GM12878 (cell line): Measurements from ENCODE around the gene NFASC.

Experiments used
- CBX5 ChIP-seq: sonication (generic); IDR thresholded peaks from 2 replicates; pipeline ENCODE4 v1.6.1; 2016; ENCODE audit warnings: low read depth, moderate library complexity, mild to moderate bottlenecking, inconsistent platforms
- PAX5 ChIP-seq: IDR thresholded peaks from 2 replicates; pipeline ENCODE4 v1.6.1; 2011; ENCODE audit warnings: low read depth, low read length, borderline replicate concordance
- RB1 ChIP-seq: fragments of 450-650 bp; formaldehyde crosslinking; IDR thresholded peaks from 2 replicates; pipeline ENCODE4 v1.6.1; 2017; ENCODE audit warnings: mild to moderate bottlenecking, borderline replicate concordance
- TF ChIP-seq, protein P1 (sequence below): fragments of 450-650 bp; IDR thresholded peaks from 2 replicates; pipeline ENCODE4 v1.6.1; 2018; ENCODE audit warnings: borderline replicate concordance, mild to moderate bottlenecking; ENCODE audit not compliant: partially characterized antibody
- TF ChIP-seq, protein P2 (sequence below), 3 experiments: IDR thresholded peaks in 2 of 3; conservative IDR thresholded peaks in 1 of 3; 2 replicates each; pipeline ENCODE4 v1.5.1; 2011; ENCODE audit warnings: low read depth in 3 of 3, low read length in 3 of 3, mild to moderate bottlenecking in 3 of 3, control low read depth in 2 of 3, moderate library complexity in 2 of 3, inconsistent platforms in 1 of 3, mixed read lengths in 1 of 3; ENCODE audit not compliant: control insufficient read depth in 2 of 3, insufficient read depth in 1 of 3; ENCODE audit errors: extremely low read depth in 1 of 3

DNA sequence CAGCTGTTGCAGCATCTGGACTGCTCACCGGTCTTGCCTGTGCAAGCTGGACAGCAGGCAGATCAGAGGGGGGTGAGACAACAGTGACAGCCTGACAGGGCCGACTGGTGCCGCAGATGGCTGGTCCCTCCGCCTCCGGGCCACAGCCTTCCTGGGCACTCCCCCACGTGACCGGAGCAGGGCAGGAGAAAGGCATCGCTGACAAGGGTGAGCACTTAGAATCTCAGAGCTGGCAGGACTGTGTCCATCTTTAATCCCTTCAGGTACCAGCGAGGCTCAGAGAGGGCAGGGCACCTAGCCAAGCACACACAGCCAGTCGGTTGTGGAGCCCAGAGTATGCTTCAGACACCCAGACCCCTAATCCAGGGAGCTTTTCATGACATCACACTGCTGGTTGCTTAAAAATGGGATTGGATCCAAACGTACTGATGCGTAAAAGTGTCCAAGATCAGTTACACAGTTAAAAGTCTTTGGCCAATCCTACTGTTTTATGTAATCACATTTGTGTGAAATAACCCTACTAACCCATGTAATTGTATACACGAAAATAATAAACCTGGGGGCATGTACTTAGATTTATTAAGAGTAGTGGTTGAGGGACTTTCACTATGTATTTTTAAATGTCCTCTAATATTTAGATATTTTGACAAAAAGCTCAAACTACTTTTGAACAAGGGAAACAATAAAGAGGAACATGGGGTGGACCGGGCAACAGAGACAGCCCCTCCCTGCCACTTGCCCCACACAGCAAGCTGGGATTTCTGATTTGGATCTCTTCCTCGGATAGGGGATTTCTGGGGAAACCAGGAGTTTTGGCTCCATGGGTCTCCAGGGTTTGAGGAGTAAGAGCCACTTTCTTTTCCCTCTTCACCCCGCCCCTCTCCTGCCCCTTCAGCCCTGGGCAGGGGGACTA, 171.6 kb downstream of the NFASC start:
- TF ChIP-seq PAX5 (no peak), RB1 (no peak), CBX5 (no peak)
- TF ChIP-seq, protein P1, sequence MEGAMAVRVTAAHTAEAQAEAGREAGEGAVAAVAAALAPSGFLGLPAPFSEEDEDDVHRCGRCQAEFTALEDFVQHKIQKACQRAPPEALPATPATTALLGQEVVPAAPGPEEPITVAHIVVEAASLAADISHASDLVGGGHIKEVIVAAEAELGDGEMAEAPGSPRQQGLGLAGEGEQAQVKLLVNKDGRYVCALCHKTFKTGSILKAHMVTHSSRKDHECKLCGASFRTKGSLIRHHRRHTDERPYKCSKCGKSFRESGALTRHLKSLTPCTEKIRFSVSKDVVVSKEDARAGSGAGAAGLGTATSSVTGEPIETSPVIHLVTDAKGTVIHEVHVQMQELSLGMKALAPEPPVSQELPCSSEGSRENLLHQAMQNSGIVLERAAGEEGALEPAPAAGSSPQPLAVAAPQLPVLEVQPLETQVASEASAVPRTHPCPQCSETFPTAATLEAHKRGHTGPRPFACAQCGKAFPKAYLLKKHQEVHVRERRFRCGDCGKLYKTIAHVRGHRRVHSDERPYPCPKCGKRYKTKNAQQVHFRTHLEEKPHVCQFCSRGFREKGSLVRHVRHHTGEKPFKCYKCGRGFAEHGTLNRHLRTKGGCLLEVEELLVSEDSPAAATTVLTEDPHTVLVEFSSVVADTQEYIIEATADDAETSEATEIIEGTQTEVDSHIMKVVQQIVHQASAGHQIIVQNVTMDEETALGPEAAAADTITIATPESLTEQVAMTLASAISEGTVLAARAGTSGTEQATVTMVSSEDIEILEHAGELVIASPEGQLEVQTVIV, result no peak
- TF ChIP-seq, protein P2, sequence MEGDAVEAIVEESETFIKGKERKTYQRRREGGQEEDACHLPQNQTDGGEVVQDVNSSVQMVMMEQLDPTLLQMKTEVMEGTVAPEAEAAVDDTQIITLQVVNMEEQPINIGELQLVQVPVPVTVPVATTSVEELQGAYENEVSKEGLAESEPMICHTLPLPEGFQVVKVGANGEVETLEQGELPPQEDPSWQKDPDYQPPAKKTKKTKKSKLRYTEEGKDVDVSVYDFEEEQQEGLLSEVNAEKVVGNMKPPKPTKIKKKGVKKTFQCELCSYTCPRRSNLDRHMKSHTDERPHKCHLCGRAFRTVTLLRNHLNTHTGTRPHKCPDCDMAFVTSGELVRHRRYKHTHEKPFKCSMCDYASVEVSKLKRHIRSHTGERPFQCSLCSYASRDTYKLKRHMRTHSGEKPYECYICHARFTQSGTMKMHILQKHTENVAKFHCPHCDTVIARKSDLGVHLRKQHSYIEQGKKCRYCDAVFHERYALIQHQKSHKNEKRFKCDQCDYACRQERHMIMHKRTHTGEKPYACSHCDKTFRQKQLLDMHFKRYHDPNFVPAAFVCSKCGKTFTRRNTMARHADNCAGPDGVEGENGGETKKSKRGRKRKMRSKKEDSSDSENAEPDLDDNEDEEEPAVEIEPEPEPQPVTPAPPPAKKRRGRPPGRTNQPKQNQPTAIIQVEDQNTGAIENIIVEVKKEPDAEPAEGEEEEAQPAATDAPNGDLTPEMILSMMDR (IDR thresholded peaks at IDR 0.05 in 2 of 3, conservative IDR thresholded peaks at IDR 0.05 in 1 of 3; ENCODE audit: control insufficient read depth in 2 of 3, extremely low read depth in 1 of 3, insufficient read depth in 1 of 3, low read depth in 3 of 3, low read length in 3 of 3), result no peak
